ENCODE results near the gene PXMP4.

PXMP4 gene, protein sequence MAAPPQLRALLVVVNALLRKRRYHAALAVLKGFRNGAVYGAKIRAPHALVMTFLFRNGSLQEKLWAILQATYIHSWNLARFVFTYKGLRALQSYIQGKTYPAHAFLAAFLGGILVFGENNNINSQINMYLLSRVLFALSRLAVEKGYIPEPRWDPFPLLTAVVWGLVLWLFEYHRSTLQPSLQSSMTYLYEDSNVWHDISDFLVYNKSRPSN

DNA sequence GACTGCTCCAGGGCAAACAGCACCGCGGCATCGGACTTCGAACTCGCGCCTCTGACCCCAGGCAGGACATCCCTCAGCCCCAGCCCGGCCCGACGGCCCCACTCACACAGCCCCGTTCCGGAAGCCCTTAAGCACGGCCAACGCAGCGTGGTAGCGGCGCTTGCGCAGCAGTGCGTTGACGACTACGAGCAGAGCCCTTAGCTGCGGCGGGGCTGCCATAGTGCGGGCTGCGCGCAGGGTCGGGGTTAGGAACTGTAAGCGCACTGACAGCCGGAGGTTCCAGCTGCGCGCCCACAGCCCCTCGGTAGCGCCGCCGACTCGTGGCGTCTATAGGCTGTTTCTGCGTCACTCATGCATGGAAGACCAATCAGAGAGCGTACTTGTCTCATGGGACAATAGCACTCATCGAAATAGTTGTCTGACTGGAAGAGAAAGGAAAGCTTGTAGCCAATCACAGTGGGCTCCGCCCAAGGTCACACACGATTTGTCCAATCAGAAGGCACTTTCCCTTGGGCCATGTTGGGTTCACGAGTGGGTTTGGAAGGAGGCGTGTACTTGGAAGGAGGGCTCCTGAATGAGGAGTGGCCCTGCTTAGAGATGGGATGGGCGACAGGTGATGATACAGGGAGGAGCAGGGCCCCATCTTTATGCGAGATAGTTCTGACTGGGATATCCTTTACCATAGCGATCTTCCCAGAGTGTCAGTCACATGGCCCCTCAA is at the start of gene PXMP4:
TSS of gene PXMP4 (minus strand) at position 322 of the 721 bp plus-strand sequence. CDS start at position 219, 103 bp downstream.
- DNase-seq (ENCODE audit: low spot score): no peak

DNA sequence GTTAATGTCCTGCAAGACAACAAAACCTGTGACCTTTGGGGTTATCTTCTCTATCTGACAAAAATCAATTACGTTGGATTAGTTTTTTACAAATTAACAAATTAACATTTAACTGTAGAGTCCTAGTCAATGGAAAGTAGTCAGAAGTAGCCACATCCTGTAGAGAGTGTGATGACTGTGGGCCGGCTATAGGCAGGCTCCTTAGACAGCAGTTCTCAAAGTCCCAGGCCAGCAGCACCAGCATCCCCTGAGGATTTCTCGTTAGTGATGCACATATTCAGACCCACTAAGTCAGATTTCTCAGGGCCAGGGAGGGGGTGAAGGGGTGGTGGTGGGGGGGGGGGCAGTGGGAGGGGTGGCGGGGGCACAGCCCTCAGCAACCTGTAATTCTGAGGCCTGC is 48.9 kb upstream of the PXMP4 start:
- DNase-seq (ENCODE audit: low spot score): no peak

DNA sequence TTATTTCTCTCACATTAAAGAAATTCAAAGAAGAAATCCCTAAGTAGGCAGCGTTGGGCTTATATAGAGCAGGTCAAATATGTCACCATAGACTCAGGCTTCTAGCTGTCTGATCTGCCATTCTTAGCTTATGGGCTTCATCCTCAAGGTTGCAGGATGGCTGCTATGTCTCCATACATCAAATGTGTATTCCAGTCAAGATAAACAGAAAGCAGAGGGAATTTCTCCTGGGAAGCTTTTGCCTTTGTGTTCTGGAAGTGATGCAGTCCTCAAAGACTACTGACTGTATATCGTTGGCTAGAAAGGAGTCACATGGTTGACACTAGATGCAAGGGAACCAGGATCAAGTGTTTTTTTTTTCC is 47.6 kb upstream of the PXMP4 start:
- no peak for DNase-seq (ENCODE audit: low spot score)

DNA sequence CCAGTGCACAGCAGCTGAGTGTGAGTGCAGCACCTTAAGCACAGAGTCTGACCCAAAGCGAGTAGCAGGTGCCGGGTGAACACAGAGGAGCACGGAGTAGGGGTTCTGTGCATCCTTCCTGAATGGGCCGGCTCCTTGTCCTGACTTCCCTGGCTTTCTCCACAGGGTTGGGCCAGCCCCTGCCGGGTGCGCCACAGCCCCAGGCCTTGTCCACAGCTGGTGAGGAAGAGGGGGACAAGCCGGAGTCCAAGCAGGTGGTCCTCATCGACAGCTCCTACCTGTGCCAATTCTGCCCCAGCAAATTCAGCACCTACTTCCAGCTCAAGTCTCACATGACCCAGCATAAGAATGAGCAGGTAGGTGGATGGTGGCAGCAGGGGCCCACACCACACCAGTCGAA is 46.6 kb upstream of the PXMP4 start:
- DNase-seq (ENCODE audit: low spot score): no peak

DNA sequence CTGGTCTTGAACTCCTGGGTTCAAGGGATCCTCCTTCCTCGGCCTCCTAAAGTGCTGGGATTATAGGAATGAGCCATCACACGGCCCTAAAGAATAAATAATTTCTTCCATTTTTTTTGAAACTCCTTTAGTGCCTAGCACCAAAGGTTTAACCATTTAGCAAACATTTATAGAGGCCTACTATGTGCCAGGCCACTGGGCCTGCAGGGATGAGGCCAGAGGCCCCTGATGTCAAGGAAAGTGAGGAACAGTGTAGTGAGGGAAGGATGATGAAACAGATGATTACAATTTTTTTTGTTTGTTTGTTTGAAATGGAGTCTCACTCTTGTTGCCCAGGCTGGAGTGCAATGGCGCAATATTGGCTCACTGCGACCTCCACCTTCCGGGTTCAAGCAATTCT is 45.5 kb upstream of the PXMP4 start:
- DNase-seq (ENCODE audit: low spot score): no peak

DNA sequence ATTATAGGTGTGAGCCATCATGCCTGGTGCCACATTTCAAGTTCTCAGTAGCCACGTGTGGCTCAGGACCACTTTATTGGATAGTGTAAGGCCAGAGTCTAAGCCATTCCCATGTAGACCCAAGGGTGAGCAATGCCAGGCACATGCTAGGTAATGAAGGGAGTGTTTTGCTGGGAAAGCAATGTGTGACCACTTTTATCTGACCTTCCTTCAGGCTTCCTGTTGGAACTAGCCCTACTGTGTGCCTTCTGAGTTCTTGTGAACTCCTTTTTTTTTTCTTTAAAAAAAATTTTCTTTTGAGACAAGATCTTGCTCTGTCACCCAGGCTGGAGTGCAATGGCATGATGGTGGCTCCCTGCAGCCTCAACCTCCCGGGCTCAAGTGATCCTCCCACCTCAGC is 45.0 kb upstream of the PXMP4 start:
- DNase-seq (ENCODE audit: low spot score): no peak

DNA sequence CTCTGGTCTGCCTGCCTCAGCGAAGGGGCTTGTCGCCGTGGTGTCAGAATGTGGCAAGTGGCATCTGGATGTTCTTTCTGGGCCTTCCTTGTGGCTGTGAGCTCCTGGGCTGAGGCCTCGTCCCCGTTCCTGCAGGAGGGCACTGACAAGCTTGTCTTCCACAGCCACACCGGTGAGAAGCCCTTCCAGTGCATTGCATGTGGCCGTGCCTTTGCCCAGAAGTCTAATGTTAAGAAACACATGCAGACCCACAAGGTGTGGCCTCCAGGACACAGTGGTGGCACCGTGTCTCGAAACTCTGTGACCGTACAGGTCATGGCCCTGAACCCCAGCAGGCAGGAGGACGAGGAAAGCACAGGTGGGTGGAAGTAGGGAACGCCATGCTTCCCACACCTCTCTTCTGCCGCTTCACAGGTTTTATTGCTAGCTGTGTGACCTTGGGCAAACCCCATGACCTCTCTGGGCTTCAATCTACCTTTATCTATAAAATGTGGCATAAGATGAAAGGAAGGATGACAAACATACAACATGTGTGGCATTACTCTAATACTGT is 41.7 kb upstream of the PXMP4 start:
- no peak for DNase-seq (ENCODE audit: low spot score)

DNA sequence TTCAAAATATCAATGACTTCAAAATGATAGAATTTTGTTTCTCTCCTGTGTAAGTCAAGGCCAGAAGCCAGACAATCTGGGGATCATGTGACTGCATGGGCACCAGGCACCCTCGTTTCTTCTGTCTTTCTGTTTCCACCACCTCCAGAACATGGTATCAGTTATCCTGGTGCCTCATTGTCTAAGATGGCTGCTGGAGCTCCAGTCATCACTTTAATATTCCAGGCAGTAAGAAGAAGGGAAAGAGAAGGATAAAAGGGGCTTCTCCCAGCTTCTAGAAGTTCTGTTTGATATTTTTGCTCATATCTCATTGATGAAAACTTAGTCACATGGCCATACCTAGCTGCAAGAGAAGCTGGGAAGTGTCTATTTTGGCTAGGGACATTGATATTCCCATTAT is 37.3 kb upstream of the PXMP4 start:
- no peak for DNase-seq (ENCODE audit: low spot score)

DNA sequence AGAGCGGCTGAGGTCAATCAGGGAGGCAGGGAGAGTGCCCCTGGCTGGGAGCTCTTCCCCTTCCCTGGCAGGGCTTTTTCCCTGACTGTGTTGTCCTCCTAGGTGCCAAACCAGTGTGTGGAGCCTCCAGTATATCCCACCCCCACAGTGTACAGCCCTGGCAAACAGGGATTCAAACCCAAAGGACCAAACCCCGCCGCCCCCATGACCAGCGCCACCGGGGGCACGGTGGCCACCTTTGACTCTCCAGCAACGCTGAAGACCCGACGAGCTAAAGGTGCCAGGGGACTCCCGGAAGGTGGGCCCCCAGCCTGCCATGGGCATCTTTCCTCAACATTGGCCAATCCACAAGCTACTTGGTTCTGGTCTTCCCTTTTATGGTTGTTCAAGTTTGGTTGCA is 36.9 kb upstream of the PXMP4 start:
- no peak for DNase-seq (ENCODE audit: low spot score)

DNA sequence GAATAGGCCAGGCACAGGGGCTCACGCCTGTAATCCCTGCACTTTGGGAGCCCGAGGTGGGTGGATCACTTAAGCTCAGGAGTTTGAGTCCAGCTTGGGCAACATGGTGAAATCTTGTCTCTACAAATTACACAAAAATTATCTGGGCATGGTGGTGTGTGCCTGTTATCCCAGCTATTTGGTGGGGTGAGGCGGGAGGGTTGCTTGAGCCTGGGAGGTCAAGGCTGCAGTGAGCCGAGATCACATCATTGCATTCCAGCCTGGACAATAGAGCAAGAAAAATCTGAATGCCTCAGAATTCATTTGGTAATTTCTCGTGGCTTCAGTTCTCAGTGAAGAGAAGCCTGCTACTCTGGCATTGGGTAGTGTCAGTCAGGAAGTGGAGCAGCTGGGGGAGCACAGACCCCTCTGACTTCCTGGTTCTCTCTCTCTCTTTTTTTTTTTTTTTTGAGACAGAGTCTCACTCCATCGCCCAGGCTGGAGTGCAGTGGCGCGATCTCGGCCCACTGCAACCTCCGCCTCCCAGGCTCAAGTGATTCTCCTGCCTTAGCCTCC is 35.9 kb upstream of the PXMP4 start:
- peak; percentile 50 for DNase-seq (ENCODE audit: low spot score)

DNA sequence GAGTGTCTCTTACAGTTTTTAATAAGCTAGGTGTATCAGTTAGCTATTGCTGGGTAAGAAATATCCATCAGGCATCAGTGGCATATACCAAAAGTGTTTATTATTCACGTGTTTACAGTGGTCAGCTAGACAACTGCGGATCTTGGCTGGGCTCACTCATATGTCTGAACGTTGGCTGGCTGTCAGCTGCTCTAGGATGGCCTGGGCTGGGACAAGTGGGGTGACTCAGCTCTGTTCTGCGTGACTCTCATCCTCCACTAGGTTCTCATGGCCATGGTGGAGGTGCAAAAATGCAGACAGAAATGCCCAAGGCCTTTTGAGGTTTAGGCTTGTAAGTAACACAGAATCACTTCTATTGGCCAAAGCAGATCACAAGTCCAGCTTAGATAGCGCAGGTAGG is 33.7 kb upstream of the PXMP4 start:
- DNase-seq (ENCODE audit: low spot score): no peak

DNA sequence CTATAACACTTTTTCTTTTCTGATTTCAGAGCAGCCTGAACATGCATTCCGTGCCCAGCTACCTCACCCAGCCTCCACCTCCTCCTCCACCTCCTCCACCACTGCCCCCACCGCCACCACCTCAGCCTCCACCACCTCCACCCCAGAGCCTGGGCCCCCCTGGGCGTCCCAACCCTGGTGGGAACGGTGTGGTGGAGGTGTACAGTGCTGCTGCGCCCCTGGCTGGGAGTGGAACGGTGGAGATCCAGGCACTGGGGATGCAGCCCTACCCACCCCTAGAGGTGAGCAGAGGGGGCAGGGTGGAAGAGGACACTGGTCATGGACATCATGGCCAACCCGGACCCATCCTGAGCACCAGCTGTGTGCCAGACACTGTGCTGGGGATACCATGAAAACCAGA is 33.0 kb upstream of the PXMP4 start:
- no peak for DNase-seq (ENCODE audit: low spot score)

DNA sequence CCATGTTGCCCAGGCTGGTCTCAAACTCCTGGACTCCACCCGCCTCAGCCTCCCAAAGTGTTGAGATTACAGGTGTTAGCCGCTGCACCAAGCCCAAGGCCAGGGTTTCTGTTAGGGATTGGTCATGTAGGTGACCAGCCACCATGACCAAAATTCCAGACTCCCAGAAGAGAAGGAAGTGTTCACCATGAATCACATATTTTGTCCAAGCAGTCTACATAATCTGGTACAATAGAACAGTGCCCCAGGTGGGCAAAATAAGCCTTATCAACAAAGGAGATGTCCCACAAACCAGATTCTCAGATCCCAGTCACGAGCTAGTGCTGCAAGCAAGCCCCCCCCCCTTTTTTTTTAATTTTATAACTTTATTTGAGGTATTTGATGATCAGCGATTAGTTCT is 31.7 kb upstream of the PXMP4 start:
- no peak for DNase-seq (ENCODE audit: low spot score)

DNA sequence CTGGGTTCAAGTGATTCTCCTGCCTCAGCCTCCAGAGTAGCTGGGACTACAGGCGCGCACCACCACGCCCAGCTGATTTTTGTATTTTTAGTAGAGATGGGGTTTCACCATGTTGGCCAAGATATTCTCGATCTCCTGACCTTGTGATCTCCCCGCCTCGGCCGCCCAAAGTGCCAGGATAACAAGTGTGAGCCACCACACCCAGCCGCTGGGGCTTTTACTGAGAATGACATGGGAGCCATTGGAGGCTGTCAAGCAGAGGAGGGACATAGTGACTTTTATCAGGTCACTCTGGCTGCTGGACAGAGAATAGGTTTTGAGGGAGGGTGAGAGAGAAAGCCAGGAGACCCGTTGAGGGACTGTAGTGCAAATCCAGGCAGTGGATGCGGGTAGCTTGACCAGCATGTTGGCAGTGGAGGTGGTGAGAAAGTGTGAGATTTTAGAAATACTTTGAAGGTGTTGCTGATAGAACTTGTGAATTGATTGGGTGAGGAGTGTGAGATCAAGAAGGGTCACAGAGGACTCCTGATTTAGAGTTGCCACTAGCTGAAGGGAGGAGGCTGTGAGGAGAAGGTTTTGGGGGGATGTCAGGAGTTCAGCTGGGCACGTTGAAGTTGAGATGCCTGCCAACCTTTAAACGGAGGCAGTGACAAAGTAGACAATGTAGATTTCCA is 26.4 kb upstream of the PXMP4 start:
- DNase-seq (ENCODE audit: low spot score): no peak

DNA sequence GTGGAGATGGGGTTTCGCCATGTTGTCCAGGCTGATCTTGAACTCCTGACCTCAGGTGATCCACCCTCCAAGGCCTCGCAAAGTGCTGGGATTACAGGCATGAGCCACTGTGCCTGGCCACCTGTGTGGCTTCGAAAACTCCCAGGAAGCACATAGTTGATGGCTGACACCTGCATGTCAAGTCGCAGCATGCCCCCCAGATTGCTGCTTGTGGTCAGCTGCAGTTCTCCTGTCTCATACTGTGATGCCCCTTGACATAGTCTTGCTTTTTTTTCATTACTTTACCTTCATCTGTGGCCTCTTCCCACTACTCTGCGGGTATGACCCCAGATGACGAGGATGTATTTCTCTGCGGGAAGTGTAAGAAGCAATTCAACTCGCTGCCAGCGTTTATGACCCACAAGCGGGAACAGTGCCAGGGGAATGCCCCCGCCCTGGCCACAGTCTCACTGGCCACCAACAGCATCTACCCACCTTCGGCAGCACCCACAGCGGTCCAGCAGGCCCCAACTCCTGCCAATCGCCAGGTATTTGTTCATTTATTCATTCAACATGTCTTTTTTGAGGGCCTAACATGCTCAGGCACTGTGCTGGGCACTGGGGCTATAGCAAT is 24.8 kb upstream of the PXMP4 start:
- no peak for DNase-seq (ENCODE audit: low spot score)

DNA sequence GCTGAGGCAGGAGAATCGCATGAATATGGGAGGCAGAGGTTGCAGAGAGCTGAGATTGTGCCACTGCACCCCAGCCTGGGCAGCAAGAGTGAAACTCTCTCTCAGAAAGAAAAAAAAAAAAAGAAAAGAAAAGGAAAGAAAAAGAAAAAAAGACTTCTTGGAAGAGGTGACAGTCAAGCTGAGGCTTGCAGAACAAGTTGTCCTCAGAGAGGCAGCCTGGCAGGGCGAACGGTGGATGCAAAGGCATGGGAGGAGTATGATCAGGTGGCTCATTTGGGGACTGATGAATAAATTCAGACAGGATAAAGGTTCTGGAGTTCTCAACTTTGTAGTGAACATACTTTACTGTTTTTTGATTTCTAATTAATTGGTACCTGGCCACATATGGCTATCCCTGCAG is 24.1 kb upstream of the PXMP4 start:
- DNase-seq (ENCODE audit: low spot score): no peak

DNA sequence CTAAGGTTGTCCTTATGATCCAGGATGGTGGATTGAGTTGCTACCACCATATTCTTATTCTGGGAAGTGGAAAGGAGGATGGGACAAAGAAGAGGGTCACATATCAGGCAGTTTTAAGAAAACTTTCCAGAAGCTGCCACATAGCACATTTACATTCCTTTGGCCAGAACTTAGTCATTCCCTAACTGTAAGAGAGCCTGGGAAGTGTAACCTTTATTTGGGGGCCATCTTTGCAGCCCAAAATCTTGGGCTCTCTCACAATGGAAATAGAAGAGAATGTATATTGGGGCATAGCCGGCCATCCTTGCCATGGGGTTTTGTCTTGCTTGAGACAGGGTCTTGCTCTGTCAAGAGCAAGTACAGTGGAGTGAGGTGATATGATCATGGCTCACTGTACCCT is 20.1 kb upstream of the PXMP4 start:
- no peak for DNase-seq (ENCODE audit: low spot score)

DNA sequence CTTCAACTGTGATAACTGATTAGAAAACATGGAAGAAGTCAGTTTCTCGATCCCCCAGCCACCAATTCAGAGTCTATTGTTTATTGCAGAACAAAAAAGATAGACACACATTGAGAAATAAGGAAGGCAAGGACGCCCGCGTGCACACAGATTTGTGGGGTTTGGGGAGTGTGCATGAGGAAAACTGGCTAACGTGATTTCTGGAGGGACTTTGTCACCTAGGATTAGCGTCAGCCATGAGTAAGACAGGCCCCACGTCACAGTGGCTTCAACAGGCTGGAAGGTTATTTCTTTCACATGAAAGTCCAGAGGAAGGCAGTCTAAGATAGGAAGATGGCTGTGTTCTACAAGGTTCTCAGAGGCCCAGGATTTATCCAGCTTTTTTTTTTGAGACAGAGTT is 19.4 kb upstream of the PXMP4 start:
- no peak for DNase-seq (ENCODE audit: low spot score)

DNA sequence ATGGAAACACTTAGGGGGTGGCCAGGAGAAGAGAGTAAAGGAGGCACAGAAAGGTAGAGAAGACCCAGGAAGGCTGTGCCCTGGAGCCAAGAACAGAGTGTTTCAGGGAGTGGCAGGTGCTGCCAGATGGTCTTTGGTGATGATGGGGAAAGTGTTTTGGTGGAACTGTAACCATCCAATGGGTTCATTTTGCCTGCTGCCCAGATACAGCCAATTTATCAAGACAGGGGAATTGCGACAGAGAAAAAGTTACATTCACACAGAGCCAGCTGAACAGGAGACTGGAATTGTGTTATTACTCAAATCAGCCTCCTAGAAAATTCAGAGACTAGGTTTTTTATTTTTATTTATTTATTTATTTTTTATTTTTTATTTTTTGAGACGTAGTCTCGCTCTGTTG is 16.9 kb upstream of the PXMP4 start:
- no peak for DNase-seq (ENCODE audit: low spot score)

DNA sequence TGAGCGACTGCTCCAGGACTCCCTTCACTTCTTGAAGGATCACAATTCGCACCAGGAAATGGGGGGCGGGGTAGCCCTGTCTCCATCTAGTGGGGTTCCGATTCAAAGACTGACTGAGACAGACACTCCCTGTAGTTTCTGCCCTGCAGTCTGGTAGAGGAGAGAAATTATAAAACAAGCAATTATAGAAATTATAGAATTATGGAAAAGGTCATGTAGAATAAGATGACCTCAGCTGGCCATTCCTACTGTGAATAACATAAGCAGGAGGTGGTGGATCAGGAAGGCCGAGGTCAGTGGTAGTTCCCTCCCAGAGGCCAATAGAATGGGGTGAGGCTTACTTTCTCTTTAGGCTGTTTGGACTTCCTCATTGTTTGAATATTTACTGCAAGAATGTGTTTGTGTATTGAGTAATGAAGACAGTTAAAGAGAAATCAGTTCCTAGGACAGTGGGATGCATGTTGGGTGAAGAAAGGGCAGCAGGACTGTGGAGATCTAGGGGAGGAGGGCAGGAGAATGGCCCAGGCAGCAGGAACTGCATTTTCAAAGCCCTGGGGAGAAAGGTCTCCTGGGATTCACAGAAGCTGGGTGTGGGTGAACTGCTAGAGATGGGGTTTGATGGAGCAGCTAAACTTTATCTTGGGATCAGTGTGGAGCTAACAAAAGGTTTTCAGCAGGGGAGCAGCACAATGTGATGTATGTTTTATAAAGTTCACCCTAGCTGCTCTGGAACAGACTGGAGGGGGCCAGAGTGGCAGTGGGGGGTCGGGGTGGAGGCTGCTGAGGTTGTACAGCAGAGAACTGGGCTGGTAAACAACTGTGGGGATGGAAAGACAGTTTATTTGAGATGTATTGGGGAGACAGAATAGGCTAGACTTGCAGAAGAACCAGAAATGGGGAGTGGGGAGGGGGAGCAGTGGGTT is 13.8 kb upstream of the PXMP4 start:
- peak; percentile 61 for DNase-seq (ENCODE audit: low spot score)

DNA sequence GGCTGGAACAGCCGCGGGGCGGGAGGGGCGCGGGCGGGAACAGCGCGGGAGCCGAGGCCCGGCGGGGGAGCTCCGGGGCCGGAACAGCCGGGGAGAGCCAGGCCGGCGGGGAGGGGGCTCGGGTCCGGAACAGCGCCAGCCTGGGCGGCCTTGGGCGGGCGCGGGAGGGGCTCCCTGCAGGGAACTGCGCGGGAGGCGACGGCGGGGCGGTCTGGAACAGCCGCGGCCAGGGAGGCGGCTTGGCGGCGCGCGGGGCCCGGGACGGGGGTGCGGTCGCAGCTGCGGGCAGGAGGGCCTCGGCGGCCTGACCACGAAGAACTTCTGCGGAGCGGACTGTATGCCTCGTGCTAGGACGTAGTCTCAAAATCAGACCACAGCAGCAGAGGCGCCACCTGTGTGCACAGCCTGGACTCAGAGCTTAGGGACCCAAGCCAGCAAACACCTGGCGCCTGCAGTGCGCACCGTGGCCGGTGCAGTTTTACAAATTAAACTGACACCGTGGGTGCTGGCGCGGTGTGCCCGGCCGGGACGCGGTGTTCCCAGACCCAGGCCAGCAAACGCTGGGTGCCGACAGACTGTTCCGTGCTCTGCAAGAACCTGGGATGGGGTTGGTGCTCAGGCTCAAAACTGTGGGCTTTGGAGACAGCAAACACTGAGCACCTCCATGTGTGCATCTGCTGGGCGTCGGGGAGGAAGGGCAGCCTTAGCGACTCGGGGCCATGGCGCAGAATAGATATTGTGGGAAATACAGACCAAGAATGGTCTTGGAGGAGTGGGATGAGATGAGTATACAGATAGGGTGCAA is 12.3 kb upstream of the PXMP4 start:
- DNase-seq (ENCODE audit: low spot score): peak; percentile 91

Data from NAMALWA (cell line).